ENCODE measurements around the gene AGAP1. TPM values are rescaled to one million over a fixed set of nuclear protein-coding genes. Genes with fewer than 3 reads are reported as not detected.

Gene AGAP1
- total and polyA plus RNA-seq, 7 donors: 4.2 to 21.6 (median 16.6) TPM

DNA sequence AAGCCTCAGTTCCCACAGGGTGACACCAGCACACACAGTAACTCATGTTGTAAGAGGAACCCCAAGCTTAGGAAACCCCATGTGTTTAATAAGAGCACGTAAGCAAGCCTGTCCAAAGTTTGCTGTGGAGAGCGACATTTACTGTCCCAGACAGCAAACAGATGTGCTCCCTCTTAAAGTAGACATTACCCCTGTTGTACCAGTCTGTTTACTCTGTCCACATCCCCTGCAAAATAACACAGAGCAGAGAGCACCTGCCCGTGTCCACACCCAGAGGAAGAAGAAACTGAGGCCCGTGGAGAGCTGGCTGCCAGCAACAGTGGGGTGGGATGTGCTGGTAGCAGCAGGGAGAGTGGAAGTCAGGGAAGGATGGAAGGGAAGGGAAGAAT, 430.8 kb downstream of the AGAP1 start:
- no peaks in the 10 kb centered on the region for H3K4me1 ChIP-seq
- H3K36me3 ChIP-seq (ENCODE audit: insufficient read depth in 1 of 2, low read depth in 1 of 2): no peaks in the 10 kb centered on the region
- ATAC-seq: no peak
- no peak overlapping the region for H3K4me3 ChIP-seq
- no peaks in the 10 kb centered on the region for H3K9me3 ChIP-seq
- H3K27me3 ChIP-seq (ENCODE audit: insufficient read depth in 3 of 3, low read length in 2 of 3): no peaks in the 10 kb centered on the region
- WGBS, 3 donors: 88 to 92% (median 90%) methylated on average over 4 of the region's 4 CpGs
- TF ChIP-seq CTCF (IDR thresholded peaks at IDR 0.05): no peak
- H3K27ac ChIP-seq: no peak overlapping the region
- DNase-seq: no peak
- intact Hi-C loops (cut with DNase I): no loop called here

DNA sequence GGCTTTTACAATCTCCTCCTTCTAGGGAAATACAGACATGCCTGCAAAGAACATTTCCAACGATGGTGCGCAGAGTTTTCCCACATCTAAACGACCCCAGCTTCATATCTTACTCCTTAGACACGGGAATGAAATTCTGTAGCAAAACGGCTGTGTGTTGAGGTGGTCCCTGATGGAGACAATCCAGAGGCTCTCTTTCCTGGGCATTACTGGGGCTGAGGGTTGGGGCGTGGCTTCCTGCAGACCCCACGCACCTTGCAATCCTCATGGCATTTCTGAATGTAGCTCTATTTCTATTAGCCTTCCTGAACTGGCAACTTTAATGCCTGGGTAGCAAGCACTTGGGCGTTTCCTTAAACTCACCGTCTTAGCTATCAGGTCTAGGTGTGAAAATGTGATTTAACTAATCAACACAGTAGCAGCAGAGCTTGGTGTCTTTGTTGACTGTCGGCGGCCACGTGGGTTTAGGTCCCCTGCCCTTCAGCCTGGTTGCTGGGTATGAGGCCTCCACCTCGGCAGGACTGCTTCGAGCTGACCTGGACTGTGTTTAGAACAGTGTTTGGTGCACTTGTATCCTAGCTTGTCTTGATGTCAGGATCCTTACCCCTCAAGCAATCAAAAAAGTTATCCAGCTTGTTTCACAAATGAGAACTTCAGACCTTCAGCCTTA, 431.5 kb downstream of the AGAP1 start:
- ATAC-seq (no peak), DNase-seq (no peak)
- no peak for TF ChIP-seq CTCF (IDR thresholded peaks at IDR 0.05)
- Histone ChIP-seq H3K27ac (no peak overlapping the region), H3K9me3 (no peaks in the 10 kb centered on the region), H3K4me3 (no peak overlapping the region), H3K36me3 (ENCODE audit: insufficient read depth in 1 of 2, low read depth in 1 of 2) (no peaks in the 10 kb centered on the region), H3K4me1 (no peaks in the 10 kb centered on the region), H3K27me3 (ENCODE audit: insufficient read depth in 3 of 3, low read length in 2 of 3) (no peaks in the 10 kb centered on the region)
- intact Hi-C loops (cut with DNase I): no loop called here
- WGBS, 3 donors: 83 to 88% (median 87%) methylated on average over 14 of the region's 14 CpGs

GRCh38 chr2:235926229-235926628, 432.4 kb downstream of the AGAP1 start:
- no peaks in the 10 kb centered on the region for H3K36me3 ChIP-seq (ENCODE audit: insufficient read depth in 1 of 2, low read depth in 1 of 2)
- no peak for TF ChIP-seq CTCF (IDR thresholded peaks at IDR 0.05)
- DNase-seq: no peak
- H3K27me3 ChIP-seq (ENCODE audit: insufficient read depth in 3 of 3, low read length in 2 of 3): no peaks in the 10 kb centered on the region
- H3K4me1 ChIP-seq: no peaks in the 10 kb centered on the region
- H3K27ac ChIP-seq: no peak overlapping the region
- intact Hi-C loops (cut with DNase I): no loop called here
- no peaks in the 10 kb centered on the region for H3K9me3 ChIP-seq
- WGBS, 3 donors: 91 to 96% (median 92%) methylated on average over 7 of the region's 7 CpGs
- ATAC-seq: no peak
- no peak overlapping the region for H3K4me3 ChIP-seq

GRCh38 chr2:235928751-235929370, 435.0 kb downstream of the AGAP1 start:
- Histone ChIP-seq H3K27me3 (ENCODE audit: insufficient read depth in 3 of 3, low read length in 2 of 3) (no peaks in the 10 kb centered on the region), H3K4me1 (no peaks in the 10 kb centered on the region), H3K9me3 (no peaks in the 10 kb centered on the region), H3K4me3 (no peak overlapping the region), H3K36me3 (ENCODE audit: insufficient read depth in 1 of 2, low read depth in 1 of 2) (no peaks in the 10 kb centered on the region), H3K27ac (no peak overlapping the region)
- intact Hi-C loops (cut with DNase I): no loop called here
- ATAC-seq (no peak), DNase-seq (no peak)
- WGBS, 3 donors: 74 to 82% (median 76%) methylated on average over 16 of the region's 16 CpGs
- no peak for TF ChIP-seq CTCF (IDR thresholded peaks at IDR 0.05)

- DNase-seq: no peak
- no peak overlapping the region for H3K27ac ChIP-seq
- H3K36me3 ChIP-seq (ENCODE audit: insufficient read depth in 1 of 2, low read depth in 1 of 2): no peaks in the 10 kb centered on the region
- no peak for TF ChIP-seq CTCF (IDR thresholded peaks at IDR 0.05)
- intact Hi-C loops (cut with DNase I): no loop called here
- H3K4me1 ChIP-seq: no peaks in the 10 kb centered on the region
- WGBS, 3 donors: 92 to 94% (median 93%) methylated on average over 19 of the region's 19 CpGs
- H3K4me3 ChIP-seq: no peak overlapping the region
- no peak for ATAC-seq
- no peaks in the 10 kb centered on the region for H3K27me3 ChIP-seq (ENCODE audit: insufficient read depth in 3 of 3, low read length in 2 of 3)
- H3K9me3 ChIP-seq: no peaks in the 10 kb centered on the region
Observed at GRCh38 chr2:235930701-235931100, 436.9 kb downstream of the AGAP1 start.
